ENCODE measurements around the gene E2F1.

The E2F1 gene

GRCh38 chr20:33681728-33682353 lies 4.3 kb downstream of the E2F1 start:
- Histone ChIP-seq H3K4me1 (ENCODE audit: control insufficient read depth, low read depth, low read length) (peaks cover 11% of the 10 kb centered on the region), H3K4me3 (ENCODE audit: low read length) (no peak overlapping the region), H3K9me3 (ENCODE audit: control insufficient read depth, low read depth, low read length) (no peaks in the 10 kb centered on the region), H3K27me3 (ENCODE audit: control insufficient read depth, insufficient read depth, low read length) (no peaks in the 10 kb centered on the region), H3K36me3 (ENCODE audit: control insufficient read depth, low read depth, low read length) (peaks cover 38% of the 10 kb centered on the region), H3K9ac (ENCODE audit: low read length) (no peak overlapping the region), H3K27ac (ENCODE audit: low read length) (no peak overlapping the region)

GRCh38 chr20:33681288-33681687 lies 4.9 kb downstream of the E2F1 start:
- H3K27ac ChIP-seq (ENCODE audit: low read length): no peak overlapping the region
- H3K4me1 ChIP-seq (ENCODE audit: control insufficient read depth, low read depth, low read length): peaks cover 8% of the 10 kb centered on the region
- no peaks in the 10 kb centered on the region for H3K27me3 ChIP-seq (ENCODE audit: control insufficient read depth, insufficient read depth, low read length)
- no peak overlapping the region for H3K4me3 ChIP-seq (ENCODE audit: low read length)
- no peak overlapping the region for H3K9ac ChIP-seq (ENCODE audit: low read length)
- H3K36me3 ChIP-seq (ENCODE audit: control insufficient read depth, low read depth, low read length): peaks cover 42% of the 10 kb centered on the region
- H3K9me3 ChIP-seq (ENCODE audit: control insufficient read depth, low read depth, low read length): no peaks in the 10 kb centered on the region

GRCh38 chr20:33680686-33681085 lies 5.5 kb downstream of the E2F1 start:
- H3K9me3 ChIP-seq (ENCODE audit: control insufficient read depth, low read depth, low read length): no peaks in the 10 kb centered on the region
- peaks cover 8% of the 10 kb centered on the region for H3K4me1 ChIP-seq (ENCODE audit: control insufficient read depth, low read depth, low read length)
- no peaks in the 10 kb centered on the region for H3K27me3 ChIP-seq (ENCODE audit: control insufficient read depth, insufficient read depth, low read length)
- H3K9ac ChIP-seq (ENCODE audit: low read length): no peak overlapping the region
- H3K27ac ChIP-seq (ENCODE audit: low read length): no peak overlapping the region
- H3K36me3 ChIP-seq (ENCODE audit: control insufficient read depth, low read depth, low read length): peaks cover 45% of the 10 kb centered on the region
- no peak overlapping the region for H3K4me3 ChIP-seq (ENCODE audit: low read length)

DNA sequence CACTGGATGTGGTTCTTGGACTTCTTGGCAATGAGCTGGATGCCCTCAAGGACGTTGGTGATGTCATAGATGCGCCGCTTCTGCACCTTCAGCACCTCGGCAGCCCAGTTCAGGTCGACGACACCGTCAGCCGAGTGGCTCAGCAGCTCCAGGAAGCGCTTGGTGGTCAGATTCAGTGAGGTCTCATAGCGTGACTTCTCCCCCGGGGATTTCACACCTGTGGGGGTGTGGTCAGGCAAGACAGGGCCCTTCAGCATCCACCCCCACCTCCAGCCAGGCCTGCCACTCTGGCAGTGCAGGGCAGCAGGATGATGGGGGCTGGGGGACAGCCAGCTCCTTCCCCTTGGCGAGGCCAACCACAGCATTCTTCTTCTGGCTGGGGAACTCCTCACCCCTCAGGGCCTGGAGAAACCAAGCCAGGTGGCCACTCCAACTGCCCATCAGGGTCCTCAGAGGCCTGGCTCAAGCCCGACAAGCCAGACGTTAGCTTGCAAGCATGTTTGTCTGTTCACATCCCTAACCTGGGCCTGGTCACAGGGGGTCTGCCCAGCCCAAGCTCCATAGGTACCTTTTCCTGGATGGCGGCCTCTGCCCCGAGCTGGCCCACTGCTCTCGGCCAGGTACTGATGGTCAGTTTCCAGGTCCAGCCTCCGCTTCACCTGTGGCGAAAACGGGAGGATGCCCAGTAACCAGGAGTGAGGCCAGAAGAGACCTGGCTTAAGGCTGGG lies 6.3 kb downstream of the E2F1 start:
- Histone ChIP-seq H3K27me3 (ENCODE audit: control insufficient read depth, insufficient read depth, low read length) (no peaks in the 10 kb centered on the region), H3K9me3 (ENCODE audit: control insufficient read depth, low read depth, low read length) (no peaks in the 10 kb centered on the region), H3K27ac (ENCODE audit: low read length) (no peak overlapping the region), H3K4me1 (ENCODE audit: control insufficient read depth, low read depth, low read length) (peaks cover 11% of the 10 kb centered on the region), H3K36me3 (ENCODE audit: control insufficient read depth, low read depth, low read length) (peaks cover 45% of the 10 kb centered on the region), H3K9ac (ENCODE audit: low read length) (no peak overlapping the region), H3K4me3 (ENCODE audit: low read length) (no peak overlapping the region)

DNA sequence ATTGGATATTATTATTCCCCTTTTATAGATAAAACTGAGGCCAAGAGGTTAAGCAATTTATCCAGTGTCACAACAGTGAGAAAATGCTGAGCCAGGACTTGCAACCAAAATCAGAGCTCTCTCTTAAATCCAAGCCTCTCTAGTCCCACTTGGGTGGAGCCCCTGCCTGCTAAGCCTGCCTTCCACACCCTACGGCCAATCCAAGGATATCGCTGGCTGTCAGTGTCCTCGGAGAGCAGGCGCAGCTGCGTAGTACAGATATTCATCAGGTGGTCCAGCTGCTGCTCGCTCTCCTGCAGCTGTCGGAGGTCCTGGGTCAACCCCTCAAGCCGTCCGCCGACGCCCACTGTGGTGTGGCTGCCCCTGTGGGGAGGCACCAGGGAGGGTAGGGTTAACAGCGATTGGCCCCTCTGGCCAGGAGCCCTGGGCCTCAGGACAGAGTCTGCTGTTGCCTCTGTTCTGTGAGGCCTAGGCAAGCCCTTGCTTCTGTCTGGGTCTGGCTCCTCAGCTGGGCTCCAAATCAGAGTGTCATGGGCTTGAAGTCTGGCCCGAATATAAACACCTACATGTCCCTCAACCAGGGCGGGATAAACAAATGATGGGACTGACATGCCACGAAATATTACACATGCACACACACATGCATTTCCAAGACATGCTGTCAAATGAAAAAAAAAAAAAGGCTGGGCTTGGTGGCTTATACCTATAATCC lies 8.0 kb downstream of the E2F1 start:
- peaks cover 38% of the 10 kb centered on the region for H3K36me3 ChIP-seq (ENCODE audit: control insufficient read depth, low read depth, low read length)

DNA sequence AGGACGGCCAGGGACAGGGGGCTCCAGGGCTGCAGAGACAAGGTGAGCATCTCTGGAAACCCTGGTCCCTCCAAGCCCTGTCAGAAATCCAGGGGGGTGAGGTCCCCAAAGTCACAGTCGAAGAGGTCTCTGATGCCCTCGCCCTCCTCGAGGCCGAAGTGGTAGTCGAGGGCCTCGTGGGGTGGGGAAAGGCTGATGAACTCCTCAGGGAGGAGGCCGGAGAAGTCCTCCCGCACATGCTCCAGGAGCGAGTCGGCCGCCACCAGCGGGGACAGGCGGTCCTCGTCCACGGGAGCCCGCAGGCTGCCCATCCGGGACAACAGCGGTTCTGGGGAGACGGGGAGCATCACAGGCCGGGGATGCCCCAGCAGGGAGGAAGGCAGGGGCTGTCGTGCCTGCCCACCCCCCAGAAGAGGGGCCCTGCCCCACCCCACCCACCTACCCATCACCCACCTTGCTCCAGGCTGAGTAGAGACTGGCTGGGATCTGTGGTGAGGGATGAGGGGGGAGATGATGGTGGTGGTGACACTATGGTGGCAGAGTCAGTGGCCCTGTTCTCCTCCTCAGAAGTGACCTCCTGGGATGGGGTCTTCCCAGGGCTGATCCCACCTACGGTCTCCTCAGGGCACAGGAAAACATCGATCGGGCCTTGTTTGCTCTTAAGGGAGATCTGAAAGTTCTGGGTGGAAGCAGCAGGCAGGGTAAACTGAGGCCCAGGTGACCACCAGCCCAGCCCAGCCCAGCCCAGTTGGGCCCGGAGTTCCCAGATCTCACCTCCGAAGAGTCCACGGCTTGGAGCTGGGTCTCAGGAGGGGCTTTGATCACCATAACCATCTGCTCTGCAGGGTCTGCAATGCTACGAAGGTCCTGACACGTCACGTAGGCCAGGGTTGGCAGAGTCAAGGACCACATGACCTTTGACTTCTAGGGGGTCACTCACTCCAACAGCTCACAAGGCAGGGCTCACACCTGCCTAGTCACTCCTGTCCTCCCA lies 9.2 kb downstream of the E2F1 start:
- H3K4me3 ChIP-seq (ENCODE audit: low read length): no peak overlapping the region
- no peaks in the 10 kb centered on the region for H3K9me3 ChIP-seq (ENCODE audit: control insufficient read depth, low read depth, low read length)
- H3K4me1 ChIP-seq (ENCODE audit: control insufficient read depth, low read depth, low read length): peaks cover 17% of the 10 kb centered on the region
- H3K9ac ChIP-seq (ENCODE audit: low read length): no peak overlapping the region
- H3K27me3 ChIP-seq (ENCODE audit: control insufficient read depth, insufficient read depth, low read length): no peaks in the 10 kb centered on the region
- no peak overlapping the region for H3K27ac ChIP-seq (ENCODE audit: low read length)
- peaks cover 38% of the 10 kb centered on the region for H3K36me3 ChIP-seq (ENCODE audit: control insufficient read depth, low read depth, low read length)

More for the DNA sequence above, 8.0 kb downstream of the E2F1 start:
- Histone ChIP-seq H3K4me1 (ENCODE audit: control insufficient read depth, low read depth, low read length) (peaks cover 13% of the 10 kb centered on the region), H3K27ac (ENCODE audit: low read length) (no peak overlapping the region), H3K4me3 (ENCODE audit: low read length) (no peak overlapping the region), H3K27me3 (ENCODE audit: control insufficient read depth, insufficient read depth, low read length) (no peaks in the 10 kb centered on the region), H3K9me3 (ENCODE audit: control insufficient read depth, low read depth, low read length) (no peaks in the 10 kb centered on the region), H3K9ac (ENCODE audit: low read length) (no peak overlapping the region)

DNA sequence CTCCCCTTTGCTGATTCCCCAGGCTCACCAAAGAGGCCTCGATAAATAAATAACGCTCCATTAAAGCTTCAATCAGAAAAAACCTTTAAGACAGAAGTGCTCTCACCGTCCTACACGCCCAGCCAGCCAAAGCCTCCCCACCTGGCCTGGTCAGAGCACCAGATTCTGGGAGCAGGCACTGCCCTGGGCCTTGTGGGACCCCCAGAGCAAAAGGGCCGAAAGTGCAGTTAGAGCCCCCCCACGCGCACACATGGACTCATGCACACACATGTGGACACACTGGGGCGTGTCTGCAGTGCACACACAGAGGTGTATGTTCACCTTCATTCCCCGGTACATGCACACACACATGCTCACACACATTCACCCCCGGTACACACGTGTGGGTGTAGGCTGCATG lies 10.1 kb downstream of the E2F1 start:
- no peak overlapping the region for H3K9ac ChIP-seq (ENCODE audit: low read length)
- no peaks in the 10 kb centered on the region for H3K9me3 ChIP-seq (ENCODE audit: control insufficient read depth, low read depth, low read length)
- H3K27ac ChIP-seq (ENCODE audit: low read length): no peak overlapping the region
- H3K4me3 ChIP-seq (ENCODE audit: low read length): no peak overlapping the region
- H3K36me3 ChIP-seq (ENCODE audit: control insufficient read depth, low read depth, low read length): peaks cover 38% of the 10 kb centered on the region
- no peaks in the 10 kb centered on the region for H3K27me3 ChIP-seq (ENCODE audit: control insufficient read depth, insufficient read depth, low read length)
- H3K4me1 ChIP-seq (ENCODE audit: control insufficient read depth, low read depth, low read length): peaks cover 17% of the 10 kb centered on the region

DNA sequence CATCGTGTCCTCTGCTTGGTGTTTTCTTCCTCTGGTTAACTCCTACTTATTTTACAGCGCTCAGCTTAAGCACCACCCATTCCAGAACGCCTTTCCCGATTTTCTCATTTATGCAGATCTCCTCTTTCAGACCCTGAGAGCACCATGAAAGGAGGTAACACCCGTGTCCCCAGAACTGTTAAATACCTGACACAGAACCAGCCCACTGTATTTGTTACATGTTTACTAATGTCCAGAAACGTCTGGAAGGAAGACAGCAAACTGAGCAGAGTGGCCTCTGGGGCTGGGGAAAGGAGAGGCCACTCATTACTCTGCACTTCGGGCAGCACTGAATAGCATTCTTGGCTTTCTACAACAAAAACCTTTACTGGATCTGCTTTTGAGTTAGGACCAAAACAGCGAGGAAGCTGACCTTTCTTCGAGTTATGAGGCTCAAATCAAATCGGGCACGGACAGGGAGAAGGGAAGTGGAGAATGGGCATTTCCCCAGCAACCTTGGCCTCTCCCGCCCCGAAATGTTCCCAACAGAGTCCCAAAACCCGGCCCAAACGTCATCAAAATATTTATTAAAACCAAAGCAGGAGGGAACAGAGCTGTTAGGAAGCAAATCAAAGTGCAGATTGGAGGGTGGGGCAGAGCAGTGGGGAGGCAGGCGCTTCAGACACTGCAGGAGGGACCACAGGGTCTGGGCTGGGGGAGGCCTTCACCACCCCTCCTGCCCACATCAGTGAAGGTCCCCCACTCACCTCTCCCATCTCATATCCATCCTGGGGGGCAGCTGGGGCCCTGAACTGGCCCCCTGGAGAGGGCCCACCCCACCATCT lies 10.8 kb downstream of the E2F1 start:
- H3K4me3 ChIP-seq (ENCODE audit: low read length): peak overlapping the region; percentile 73
- H3K9me3 ChIP-seq (ENCODE audit: control insufficient read depth, low read depth, low read length): no peaks in the 10 kb centered on the region
- peaks cover 17% of the 10 kb centered on the region for H3K4me1 ChIP-seq (ENCODE audit: control insufficient read depth, low read depth, low read length)
- no peak overlapping the region for H3K9ac ChIP-seq (ENCODE audit: low read length)
- no peaks in the 10 kb centered on the region for H3K27me3 ChIP-seq (ENCODE audit: control insufficient read depth, insufficient read depth, low read length)
- H3K36me3 ChIP-seq (ENCODE audit: control insufficient read depth, low read depth, low read length): peaks cover 34% of the 10 kb centered on the region
- H3K27ac ChIP-seq (ENCODE audit: low read length): no peak overlapping the region

DNA sequence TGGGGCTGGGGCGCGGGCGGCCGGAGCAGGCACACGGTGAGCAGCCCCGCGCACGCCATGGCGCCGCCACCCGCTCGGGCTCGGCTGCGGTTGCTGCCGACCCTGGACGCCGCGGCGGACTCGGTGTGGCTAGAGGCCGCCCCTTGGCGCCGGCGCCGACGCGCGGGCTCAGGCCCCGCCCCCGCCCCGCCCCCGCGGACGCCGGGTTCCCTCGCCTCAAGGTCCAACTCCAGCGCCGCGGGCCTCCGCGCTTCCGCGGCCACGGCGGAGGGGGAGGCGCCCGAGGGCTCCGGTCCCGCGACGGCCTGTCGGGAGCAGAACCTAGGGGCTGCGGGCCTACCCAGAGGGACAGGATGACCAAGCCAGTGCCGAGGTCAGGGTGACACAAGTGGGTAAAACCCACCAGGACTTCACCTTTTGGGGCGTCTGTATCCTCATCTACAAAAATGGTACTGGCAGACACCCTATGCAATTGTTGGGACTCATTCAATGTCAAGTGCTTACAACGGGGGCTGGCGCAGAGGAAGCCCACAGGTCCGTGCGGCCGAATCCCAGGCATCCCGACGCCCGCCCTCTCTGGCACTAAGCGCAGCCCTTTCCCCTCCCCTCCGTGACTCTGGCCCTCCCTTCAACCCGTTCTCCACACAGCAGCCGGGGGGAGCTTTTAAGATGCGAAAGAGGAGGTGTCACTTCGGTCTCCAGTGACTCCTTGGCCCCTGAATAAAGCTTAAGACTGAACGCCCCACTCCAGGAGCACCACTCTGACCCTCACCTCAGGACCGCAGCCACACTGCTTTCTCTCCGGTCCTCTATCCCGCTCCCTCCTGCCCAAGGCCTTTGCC lies 11.7 kb downstream of the E2F1 start, which contains the start of gene NECAB3:
Gene NECAB3, minus strand, starts transcription at position 135 of the 842 bp plus-strand sequence. Its CDS starts 76 bp downstream, at position 59.
- H3K9ac ChIP-seq (ENCODE audit: low read length): peak within 1 kb of the TSS; percentile 61
- peaks cover 17% of the 10 kb centered on the region for H3K4me1 ChIP-seq (ENCODE audit: control insufficient read depth, low read depth, low read length)
- H3K27me3 ChIP-seq (ENCODE audit: control insufficient read depth, insufficient read depth, low read length): no peaks in the 10 kb centered on the region
- H3K4me3 ChIP-seq (ENCODE audit: low read length): peak within 1 kb of the TSS; percentile 73
- H3K27ac ChIP-seq (ENCODE audit: low read length): no peak within 1 kb of the TSS
- H3K9me3 ChIP-seq (ENCODE audit: control insufficient read depth, low read depth, low read length): no peaks in the 10 kb centered on the region
- H3K36me3 ChIP-seq (ENCODE audit: control insufficient read depth, low read depth, low read length): peaks cover 26% of the 10 kb centered on the region

Data from iPS-18a (cell line).